Measurements from ENCODE around the gene ARIH1.

The ARIH1 gene

GRCh38 chr15:72536506-72536905 lies 62.4 kb downstream of the ARIH1 start:
- no peak for DNase-seq

GRCh38 chr15:72538931-72539330 lies 64.8 kb downstream of the ARIH1 start:
- DNase-seq = no peak

- no peak for DNase-seq
These were observed 66.6 kb downstream of the ARIH1 start for GRCh38 chr15:72540606-72541237.

GRCh38 chr15:72541674-72542073 lies 67.5 kb downstream of the ARIH1 start:
- DNase-seq = no peak

- no peak for DNase-seq
These were observed 71.0 kb downstream of the ARIH1 start for GRCh38 chr15:72545156-72545555.

- DNase-seq = no peak
These were observed 80.6 kb downstream of the ARIH1 start for GRCh38 chr15:72554471-72555425.

GRCh38 chr15:72559781-72560180 lies 85.7 kb downstream of the ARIH1 start:
- no peak for DNase-seq

GRCh38 chr15:72560458-72560857 lies 86.3 kb downstream of the ARIH1 start:
- no peak for DNase-seq

- DNase-seq = no peak
These were observed 88.3 kb downstream of the ARIH1 start for GRCh38 chr15:72562386-72562785.

- no peak for DNase-seq
These were observed 88.7 kb downstream of the ARIH1 start for GRCh38 chr15:72562878-72563277.

- DNase-seq = no peak
These were observed 90.0 kb downstream of the ARIH1 start for GRCh38 chr15:72564091-72564490.

GRCh38 chr15:72566973-72567372 lies 92.8 kb downstream of the ARIH1 start:
- no peak for DNase-seq

- no peak for DNase-seq
These were observed 95.9 kb downstream of the ARIH1 start for GRCh38 chr15:72570059-72570458.

GRCh38 chr15:72579814-72580213 lies 105.7 kb downstream of the ARIH1 start:
- DNase-seq = no peak

GRCh38 chr15:72584006-72584405 lies 109.9 kb downstream of the ARIH1 start:
- no peak for DNase-seq

GRCh38 chr15:72585025-72585424 lies 110.9 kb downstream of the ARIH1 start:
- no peak for DNase-seq

- DNase-seq = peak in 3 of 56 donors; percentile 2 to 14 (median 4)
These were observed 111.4 kb downstream of the ARIH1 start for GRCh38 chr15:72585476-72586058.

- DNase-seq = no peak
These were observed 114.0 kb downstream of the ARIH1 start for GRCh38 chr15:72588096-72588495.

- no peak for DNase-seq
These were observed 116.3 kb downstream of the ARIH1 start for GRCh38 chr15:72590427-72590826.

- no peak for DNase-seq
These were observed 117.2 kb downstream of the ARIH1 start for GRCh38 chr15:72591361-72591760.

- DNase-seq = no peak
These were observed 118.0 kb downstream of the ARIH1 start for GRCh38 chr15:72592097-72592496.

- DNase-seq = no peak
These were observed 118.5 kb downstream of the ARIH1 start for GRCh38 chr15:72592676-72593075.
